A549 (cell line): Measurements from ENCODE around the gene TUBGCP2. TPM values are rescaled to one million over a fixed set of nuclear protein-coding genes. Genes with fewer than 3 reads are reported as not detected.

Experiments
- ATAC-seq, 2 experiments: fragments of 200-7000 bp in 1 of 2; fragments of >200 bp in 1 of 2; cut with Nextera tagmentation in 1 of 2; cut with Tn5 transposase in 1 of 2; 3 replicates each; pipeline versions ENCODE4 v1.8.0 to v1.9.1; 2018 to 2020; ENCODE audit warnings: mild to moderate bottlenecking in 1 of 2, moderate library complexity in 1 of 2
- CTCF ChIA-PET: fragments of 300-600 bp; sonication (Branson Sonifier 250); formaldehyde crosslinking; extraction: SDS; loops from one replicate; lab custom pipeline; 2021; ENCODE audit warnings: antibody characterized with exemption, inconsistent platforms; lab: Yijun Ruan, JAX
- POLR2A ChIA-PET: fragments of 350-600 bp; formaldehyde crosslinking; extraction: SDS; loops from one replicate; lab custom pipeline; 2021; ENCODE audit warnings: antibody characterized with exemption, inconsistent platforms; lab: Yijun Ruan, JAX
- DNase-seq, 2 experiments: peaks; one replicate each; pipeline versions ENCODE4 v3.0.0 to v3.0.0-alpha.2; 2011 to 2016; ENCODE audit warnings: low read depth in 1 of 2, low spot score in 1 of 2
- FAIRE-seq: peaks from 2 replicates; lab custom pipeline; 2011; peaks lifted over from hg19 to GRCh38; lab: Jason Lieb, UNC
- H3K27ac ChIP-seq, 2 experiments: fragments of >200 bp; sonication (Bioruptor Twin); formaldehyde crosslinking; 3 replicates each; pipeline ENCODE4 v1.5.1; 2016 to 2017
- H3K4me1 ChIP-seq: fragments of >200 bp; sonication (Bioruptor Twin); formaldehyde crosslinking; 3 replicates; pipeline ENCODE4 v1.6.1; 2016
- H3K4me2 ChIP-seq: fragments of >200 bp; sonication (Bioruptor Twin); formaldehyde crosslinking; 3 replicates; pipeline ENCODE4 v1.6.1; 2016
- H3K4me3 ChIP-seq: fragments of >200 bp; sonication (Bioruptor Twin); formaldehyde crosslinking; 3 replicates; pipeline ENCODE4 v1.5.1; 2016
- H3K9me3 ChIP-seq: fragments of >200 bp; sonication (Bioruptor Twin); formaldehyde crosslinking; 3 replicates; pipeline ENCODE4 v1.6.1; 2016
- BHLHE40 ChIP-seq: IDR thresholded peaks from 2 replicates; pipeline ENCODE4 v1.6.1; 2012; ENCODE audit warnings: low read depth, low read length, inconsistent platforms
- EHMT2 ChIP-seq: fragments of 200-600 bp; sonication (generic); IDR thresholded peaks from 2 replicates; pipeline ENCODE4 v1.6.1; 2016; ENCODE audit warnings: antibody characterized with exemption, low read depth, mild to moderate bottlenecking, moderate library complexity
- ELK1 ChIP-seq: fragments of 150-350 bp; IDR thresholded peaks from 2 replicates; pipeline ENCODE4 v1.6.1; 2014; ENCODE audit warnings: low read depth, mild to moderate bottlenecking, low read length
- FOSB ChIP-seq: fragments of 250-450 bp; sonication (Bioruptor Pico); IDR thresholded peaks from 2 replicates; pipeline ENCODE4 v1.5.0; 2020; ENCODE audit warnings: mild to moderate bottlenecking, moderate library complexity
- FOSL2 ChIP-seq, 2 experiments: fragments of 450-650 bp in 1 of 2; fragments of >200 bp in 1 of 2; sonication (Bioruptor Twin) in 1 of 2; formaldehyde crosslinking; IDR thresholded peaks; 2 replicates each; pipeline versions ENCODE4 v1.5.0 to v1.6.1; 2016 to 2020; ENCODE audit warnings: mild to moderate bottlenecking in 1 of 2, moderate library complexity in 1 of 2
- FOXS1 ChIP-seq: fragments of 250-450 bp; sonication (Bioruptor Pico); IDR thresholded peaks from 2 replicates; pipeline ENCODE4 v1.5.0; 2020; ENCODE audit warnings: mild to moderate bottlenecking, moderate library complexity
- GATA3 ChIP-seq: IDR thresholded peaks from 2 replicates; pipeline ENCODE4 v1.6.1; 2012; ENCODE audit warnings: borderline replicate concordance
- HDAC2 ChIP-seq: fragments of 200-600 bp; sonication (generic); IDR thresholded peaks from 2 replicates; pipeline ENCODE4 v1.6.1; 2016
- HES2 ChIP-seq: fragments of >200 bp; sonication (Bioruptor Twin); formaldehyde crosslinking; IDR thresholded peaks from 2 replicates; pipeline ENCODE4 v1.6.1; 2016
- JUNB ChIP-seq: fragments of >200 bp; sonication (Bioruptor Twin); formaldehyde crosslinking; IDR thresholded peaks from 2 replicates; pipeline ENCODE4 v1.6.1; 2016
- KDM1A ChIP-seq: fragments of 200-600 bp; sonication (generic); IDR thresholded peaks from 2 replicates; pipeline ENCODE4 v1.6.1; 2016; ENCODE audit warnings: low read depth, mild to moderate bottlenecking
- MAFK ChIP-seq: fragments of 450-650 bp; IDR thresholded peaks from 2 replicates; pipeline ENCODE4 v1.6.1; 2014; ENCODE audit not compliant: partially characterized antibody
- NFE2L2 ChIP-seq: fragments of 150-350 bp; conservative IDR thresholded peaks from 2 replicates; pipeline ENCODE4 v1.6.1; 2014; ENCODE audit warnings: low read length
- POLR2A ChIP-seq: IDR thresholded peaks from 2 replicates; pipeline ENCODE4 v1.6.1; 2012; ENCODE audit warnings: mild to moderate bottlenecking, low read length
- RFX5 ChIP-seq: fragments of 450-650 bp; IDR thresholded peaks from 2 replicates; pipeline ENCODE4 v1.7.1; 2014; ENCODE audit warnings: antibody characterized with exemption, mild to moderate bottlenecking, moderate library complexity
- SMC3 ChIP-seq: fragments of >200 bp; sonication (Bioruptor Twin); formaldehyde crosslinking; IDR thresholded peaks from 3 replicates; pipeline ENCODE4 v1.6.1; 2018; ENCODE audit warnings: inconsistent platforms
- SREBF2 ChIP-seq: fragments of 450-650 bp; IDR thresholded peaks from 2 replicates; pipeline ENCODE4 v1.6.1; 2014; ENCODE audit warnings: mild to moderate bottlenecking, moderate library complexity
- TFCP2L1 ChIP-seq: fragments of 250-450 bp; sonication (Bioruptor Pico); IDR thresholded peaks from 2 replicates; pipeline ENCODE4 v1.5.0; 2021; ENCODE audit warnings: mild to moderate bottlenecking
- ZC3H11A ChIP-seq: fragments of 450-650 bp; IDR thresholded peaks from 2 replicates; pipeline ENCODE4 v1.6.1; 2014; ENCODE audit warnings: antibody characterized with exemption, mild to moderate bottlenecking
- WGBS: methylation state at CpG from one replicate; pipeline ENCODE4 v1.1.6; 2017; ENCODE audit errors: missing lambda C conversion rate; 5-methylcytosine and 5-hydroxymethylcytosine counted together
- polyA plus RNA-seq, 4 experiments: library from polyadenylated mRNA; depleted of rRNA in 3 of 4; stranded (reverse); fragments of >200 nt; fragmentation: RNase III in 1 of 4; extraction: RNeasy Plus Mini Kit Qiagen cat#74134 plus additional on column Dnase treatment in 1 of 4; gene quantifications; 2 replicates in 3 of 4; 3 replicates in 1 of 4; pipeline ENCODE4 v1.2.3, GENCODE V29; 2011 to 2017
- TF ChIP-seq, protein P1 (sequence below): IDR thresholded peaks from 2 replicates; pipeline ENCODE4 v1.6.1; 2012

The TUBGCP2 gene
- polyA plus RNA-seq, 2 of the 4 experiments (the other 2 are of a cell fraction), result 33.6 to 44.5 TPM

- 58% methylated on average over 8 of the region's 11 CpGs for WGBS
- TF ChIP-seq, protein P1, sequence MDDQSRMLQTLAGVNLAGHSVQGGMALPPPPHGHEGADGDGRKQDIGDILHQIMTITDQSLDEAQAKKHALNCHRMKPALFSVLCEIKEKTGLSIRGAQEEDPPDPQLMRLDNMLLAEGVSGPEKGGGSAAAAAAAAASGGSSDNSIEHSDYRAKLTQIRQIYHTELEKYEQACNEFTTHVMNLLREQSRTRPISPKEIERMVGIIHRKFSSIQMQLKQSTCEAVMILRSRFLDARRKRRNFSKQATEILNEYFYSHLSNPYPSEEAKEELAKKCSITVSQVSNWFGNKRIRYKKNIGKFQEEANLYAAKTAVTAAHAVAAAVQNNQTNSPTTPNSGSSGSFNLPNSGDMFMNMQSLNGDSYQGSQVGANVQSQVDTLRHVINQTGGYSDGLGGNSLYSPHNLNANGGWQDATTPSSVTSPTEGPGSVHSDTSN, result no peak
- TF ChIP-seq BHLHE40 (no peak), POLR2A (no peak), KDM1A (no peak), FOSB (CRISPR knock-in tag) (no peak), ZC3H11A (no peak), MAFK (no peak), SMC3 (no peak), TFCP2L1 (CRISPR knock-in tag) (no peak), JUNB (no peak), ELK1 (no peak), NFE2L2 (no peak), EHMT2 (no peak)
- TF ChIP-seq, all 56 proteins: peak for 0
- DNase-seq, result no peak
- Histone ChIP-seq H3K4me3 (no peak overlapping the region), H3K4me2 (no peak overlapping the region), H3K9me3 (no peaks in the 10 kb centered on the region), H3K27ac (no peak overlapping the region), H3K4me1 (peaks cover 11% of the 10 kb centered on the region)
- no peak for FAIRE-seq
- no peak for ATAC-seq
- POLR2A ChIA-PET, result no interaction called here
- CTCF ChIA-PET, result no interaction called here
Measured at GRCh38 chr10:133231946-133232574, 76.6 kb downstream of the TUBGCP2 start.

GRCh38 chr10:133231244-133231945, 77.3 kb downstream of the TUBGCP2 start:
- no peak for DNase-seq
- TF ChIP-seq ELK1 (no peak), HDAC2 (no peak), ZC3H11A (no peak), SREBF2 (no peak), BHLHE40 (no peak), FOSL2 (IDR thresholded peaks at IDR 0.05) (no peak), FOSL2 (CRISPR knock-in tag; IDR thresholded peaks at IDR 0.05) (no peak), MAFK (no peak), SMC3 (no peak), FOXS1 (CRISPR knock-in tag) (no peak), RFX5 (no peak), HES2 (no peak), GATA3 (no peak)
- ChIA-PET CTCF (no interaction called here), POLR2A (no interaction called here)
- no peak overlapping the region for H3K4me3 ChIP-seq
- no peak for FAIRE-seq
- WGBS, result 40% methylated on average over 37 of the region's 44 CpGs
- no peak for ATAC-seq
- no peak overlapping the region; the same call in 2 of the 3 replicates for H3K4me2 ChIP-seq
- H3K9me3 ChIP-seq, result no peaks in the 10 kb centered on the region
- H3K4me1 ChIP-seq, result peaks cover 5% of the 10 kb centered on the region
- no peak overlapping the region for H3K27ac ChIP-seq
